Sigmoid colon (tissue), 7 donors: ENCODE data around the gene TMPRSS4. TPM values are rescaled to one million over a fixed set of nuclear protein-coding genes. Genes with fewer than 3 reads are reported as not detected.

ENCODE experiments used
- DNase-seq: peaks from one replicate; pipeline ENCODE4 v3.0.0-alpha.2; 2019
- H3K27ac ChIP-seq, 4 donors: fragments of 200-600 bp; sonication (generic); one replicate each; pipeline ENCODE4 v1.5.1; 2016 to 2019; ENCODE audit warnings: mild to moderate bottlenecking in 1 of 4
- H3K27me3 ChIP-seq, 3 donors: fragments of 200-600 bp; sonication (generic); one replicate each; pipeline ENCODE4 v1.5.1; 2019; ENCODE audit warnings: mild to moderate bottlenecking in 1 of 3
- H3K36me3 ChIP-seq, 4 donors: fragments of 200-600 bp; sonication (generic); one replicate each; pipeline ENCODE4 v1.5.1; 2016 to 2019
- H3K4me1 ChIP-seq, 4 donors: fragments of 200-600 bp; sonication (generic); one replicate each; pipeline ENCODE4 v1.5.1; 2017 to 2019
- H3K4me3 ChIP-seq, 4 donors: fragments of 200-600 bp; sonication (generic); one replicate each; pipeline ENCODE4 v1.5.1; 2017 to 2019; ENCODE audit warnings: mild to moderate bottlenecking in 2 of 4, moderate library complexity in 1 of 4
- H3K9me3 ChIP-seq, 4 donors: fragments of 200-600 bp in 3 of 4; sonication (generic) in 3 of 4; one replicate each; pipeline versions ENCODE4 v1.5.1 to v1.6.1; 2013 to 2019
- EP300 ChIP-seq, 4 donors: sonication (generic); formaldehyde crosslinking; IDR thresholded peaks; one replicate each; pipeline ENCODE4 v1.6.1; 2017; ENCODE audit warnings: antibody characterized with exemption in 4 of 4
- POLR2A ChIP-seq, 2 donors: fragments of 450-650 bp; IDR thresholded peaks; one replicate each; pipeline ENCODE4 v1.6.1; 2016; ENCODE audit warnings: antibody characterized with exemption in 2 of 2, mild to moderate bottlenecking in 2 of 2, moderate library complexity in 2 of 2
- POLR2AphosphoS5 ChIP-seq, 4 donors: sonication (generic); formaldehyde crosslinking; IDR thresholded peaks; one replicate each; pipeline ENCODE4 v1.6.1; 2017; ENCODE audit warnings: antibody characterized with exemption in 4 of 4
- WGBS, 2 donors: extraction: QIAGEN DNeasy Blood & Tissue Kit; methylation state at CpG; one replicate each; pipeline ENCODE4 v1.1.7; 2013; 5-methylcytosine and 5-hydroxymethylcytosine counted together
- intact Hi-C: fragments of 100-400 bp; cut with DNase I; formaldehyde crosslinking; loops from one replicate; pipeline ENCODE4 v1.15.1; 2023
- polyA plus RNA-seq, 3 donors: library from polyadenylated mRNA; stranded (reverse); fragments of 200-250 nt; gene quantifications; one replicate each; pipeline ENCODE4 v1.2.3, GENCODE V29; 2013
- total RNA-seq, 4 donors: library from RNA; depleted of rRNA; stranded (reverse); fragments of >200 nt; gene quantifications; one replicate each; pipeline ENCODE4 v1.1.0, GENCODE V29; 2016
- TF ChIP-seq, protein P1 (sequence below), 4 experiments: fragments of 450-650 bp in 3 of 4; fragments of 200-600 bp in 1 of 4; IDR thresholded peaks; one replicate each; pipeline ENCODE4 v1.5.1; 2016 to 2019; ENCODE audit warnings: antibody characterized with exemption in 4 of 4, mild to moderate bottlenecking in 3 of 4, moderate library complexity in 2 of 4
- donor health status: healthy with polysubstance abuse.
- donor health status: Bipolar disorder and iron deficiency.
- donor health status: healthy.

The TMPRSS4 gene
- total and polyA plus RNA-seq, 7 donors, result 1.4 to 134 (median 84.6) TPM; not detected in 3

DNA sequence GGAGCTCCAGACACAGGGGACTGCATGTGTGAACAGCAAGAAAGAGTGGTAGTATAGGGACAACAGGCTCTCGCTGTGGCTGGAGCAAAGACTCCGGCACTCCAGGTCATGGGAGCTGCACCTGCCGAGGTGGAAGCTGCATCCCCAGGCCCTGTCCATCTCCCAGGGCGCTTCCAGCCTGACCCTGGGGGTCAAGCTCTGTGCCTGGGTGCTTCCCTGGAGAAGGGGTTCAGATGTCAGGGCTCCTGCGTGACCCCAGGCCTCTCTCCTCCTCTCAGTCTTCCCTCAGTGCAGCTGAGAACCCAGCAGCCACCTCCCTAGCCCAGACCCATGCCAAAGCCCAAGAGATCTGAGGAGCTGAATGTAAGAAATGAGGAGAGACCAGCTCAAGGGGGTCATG, 3.4 kb downstream of the TMPRSS4 start:
- no peak for TF ChIP-seq EP300 (IDR thresholded peaks at IDR 0.05)
- TF ChIP-seq POLR2A (IDR thresholded peaks at IDR 0.05), result no peak
- TF ChIP-seq POLR2AphosphoS5 (IDR thresholded peaks at IDR 0.05), result no peak
- TF ChIP-seq, protein P1, sequence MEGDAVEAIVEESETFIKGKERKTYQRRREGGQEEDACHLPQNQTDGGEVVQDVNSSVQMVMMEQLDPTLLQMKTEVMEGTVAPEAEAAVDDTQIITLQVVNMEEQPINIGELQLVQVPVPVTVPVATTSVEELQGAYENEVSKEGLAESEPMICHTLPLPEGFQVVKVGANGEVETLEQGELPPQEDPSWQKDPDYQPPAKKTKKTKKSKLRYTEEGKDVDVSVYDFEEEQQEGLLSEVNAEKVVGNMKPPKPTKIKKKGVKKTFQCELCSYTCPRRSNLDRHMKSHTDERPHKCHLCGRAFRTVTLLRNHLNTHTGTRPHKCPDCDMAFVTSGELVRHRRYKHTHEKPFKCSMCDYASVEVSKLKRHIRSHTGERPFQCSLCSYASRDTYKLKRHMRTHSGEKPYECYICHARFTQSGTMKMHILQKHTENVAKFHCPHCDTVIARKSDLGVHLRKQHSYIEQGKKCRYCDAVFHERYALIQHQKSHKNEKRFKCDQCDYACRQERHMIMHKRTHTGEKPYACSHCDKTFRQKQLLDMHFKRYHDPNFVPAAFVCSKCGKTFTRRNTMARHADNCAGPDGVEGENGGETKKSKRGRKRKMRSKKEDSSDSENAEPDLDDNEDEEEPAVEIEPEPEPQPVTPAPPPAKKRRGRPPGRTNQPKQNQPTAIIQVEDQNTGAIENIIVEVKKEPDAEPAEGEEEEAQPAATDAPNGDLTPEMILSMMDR (IDR thresholded peaks at IDR 0.05), result no peak
- Histone ChIP-seq H3K9me3 (no peaks in the 10 kb centered on the region), H3K36me3 (no peaks in the 10 kb centered on the region)

DNA sequence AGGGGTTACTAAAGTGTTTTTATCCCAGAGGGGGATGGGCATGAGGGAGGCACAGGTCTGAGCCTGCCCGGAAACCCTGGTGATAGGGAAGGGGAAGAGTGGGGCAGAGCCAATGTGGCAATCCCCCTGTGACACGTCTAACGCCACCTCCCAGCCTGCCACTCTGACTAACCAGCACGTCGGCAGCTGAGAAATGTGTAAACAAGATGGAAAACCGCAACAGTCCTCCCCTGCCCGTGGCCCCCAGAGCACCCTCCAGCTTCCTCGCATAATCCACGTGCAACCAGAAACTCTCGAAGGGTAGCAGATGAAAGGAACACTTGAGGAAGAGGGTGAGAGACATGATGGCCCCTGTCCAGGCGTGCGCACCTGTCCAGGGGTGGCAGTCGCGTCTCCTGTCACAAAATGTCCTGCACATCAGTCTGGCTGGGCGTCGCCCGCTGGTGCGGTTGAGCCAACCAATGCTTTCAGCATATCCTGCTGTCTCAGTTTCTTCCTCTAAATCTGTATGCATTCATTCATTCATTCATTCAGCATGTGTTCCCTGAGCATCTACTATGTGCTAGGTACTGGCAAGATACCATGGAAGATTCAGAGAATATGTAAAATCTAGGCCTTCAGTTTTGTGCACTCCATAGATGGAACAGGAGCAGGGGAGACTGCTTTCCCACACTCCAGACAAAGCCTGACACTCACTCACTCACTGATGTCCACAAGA, 4.5 kb downstream of the TMPRSS4 start:
- H3K4me1 ChIP-seq, result peaks cover 0 to 15% (median 12%) of the 10 kb centered on the region in 4 donors
- H3K4me3 ChIP-seq, result no peak overlapping the region
- H3K27me3 ChIP-seq, result no peaks in the 10 kb centered on the region
- no peaks in the 10 kb centered on the region for H3K36me3 ChIP-seq
- DNase-seq, result no peak
- WGBS, 2 donors, result 85 to 89% methylated on average over 18 of the region's 18 CpGs
- intact Hi-C loops, result loop anchor here (10.0 kb wide), 1 partner anchor 607 kb away; no protein-coding TSS in a partner anchor
- TF ChIP-seq EP300 (IDR thresholded peaks at IDR 0.05), result no peak
- TF ChIP-seq POLR2A (IDR thresholded peaks at IDR 0.05), result no peak
- TF ChIP-seq POLR2AphosphoS5 (IDR thresholded peaks at IDR 0.05), result no peak
- TF ChIP-seq, protein P1 (IDR thresholded peaks at IDR 0.05), result no peak
- H3K27ac ChIP-seq, result no peak overlapping the region
- H3K9me3 ChIP-seq, result no peaks in the 10 kb centered on the region

More for the DNA sequence above, 3.4 kb downstream of the TMPRSS4 start:
- Histone ChIP-seq H3K4me1 (peaks cover 0 to 15% (median 12%) of the 10 kb centered on the region in 4 donors), H3K4me3 (no peak overlapping the region), H3K27me3 (no peaks in the 10 kb centered on the region), H3K27ac (no peak overlapping the region)
- WGBS, 2 donors, result 87 to 88% methylated on average over 5 of the region's 5 CpGs
- DNase-seq, result no peak
- intact Hi-C loops, result loop anchor here (10.0 kb wide), 1 partner anchor 605 kb away; no protein-coding TSS in a partner anchor

DNA sequence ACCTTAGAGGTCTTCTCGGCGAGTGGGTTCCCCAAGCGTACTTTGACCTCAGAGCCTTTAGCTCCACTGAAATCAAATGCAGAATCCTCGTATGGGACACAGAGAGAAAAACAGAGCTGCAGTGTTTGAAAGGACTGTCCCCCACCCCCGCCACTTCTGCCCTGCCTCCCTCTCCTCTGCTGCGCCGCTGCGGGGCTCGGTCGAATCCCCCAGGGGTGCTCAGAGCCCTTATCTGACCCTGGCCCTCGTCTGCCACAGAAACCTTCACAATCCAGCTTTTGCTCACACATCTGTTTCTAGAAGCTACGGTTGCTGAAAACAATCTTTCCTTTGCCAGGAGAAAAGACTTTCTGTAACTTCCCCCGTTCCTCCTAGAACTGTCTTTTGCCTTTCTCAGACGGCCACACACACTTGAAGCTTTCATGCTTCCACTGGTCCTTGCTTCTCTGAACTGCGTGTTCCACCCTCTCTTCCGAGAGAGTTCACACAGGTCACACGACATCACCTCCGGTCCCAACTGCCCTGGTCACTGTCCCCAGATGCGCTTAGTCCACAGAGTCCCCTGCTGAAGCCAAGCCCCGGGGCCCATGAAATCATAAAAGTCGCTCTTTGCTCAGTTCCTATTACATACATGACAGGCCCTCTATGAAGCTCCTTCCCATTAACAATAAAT, 6.1 kb downstream of the TMPRSS4 start:
- no peak overlapping the region for H3K4me3 ChIP-seq
- DNase-seq, result no peak
- TF ChIP-seq, protein P1 (IDR thresholded peaks at IDR 0.05), result no peak
- TF ChIP-seq POLR2AphosphoS5 (IDR thresholded peaks at IDR 0.05) (no peak), EP300 (IDR thresholded peaks at IDR 0.05) (no peak), POLR2A (IDR thresholded peaks at IDR 0.05) (no peak)
- 63 to 69% methylated on average over 21 of the region's 21 CpGs for WGBS, 2 donors
- H3K4me1 ChIP-seq, result peaks cover 0 to 15% (median 12%) of the 10 kb centered on the region in 4 donors
- no peaks in the 10 kb centered on the region for H3K36me3 ChIP-seq
- intact Hi-C loops, result loop anchor here (10.0 kb wide), 1 partner anchor 608 kb away; no protein-coding TSS in a partner anchor
- H3K9me3 ChIP-seq, result peaks cover 0 to 7% (median 0%) of the 10 kb centered on the region in 4 donors
- no peaks in the 10 kb centered on the region for H3K27me3 ChIP-seq
- H3K27ac ChIP-seq, result no peak overlapping the region

DNA sequence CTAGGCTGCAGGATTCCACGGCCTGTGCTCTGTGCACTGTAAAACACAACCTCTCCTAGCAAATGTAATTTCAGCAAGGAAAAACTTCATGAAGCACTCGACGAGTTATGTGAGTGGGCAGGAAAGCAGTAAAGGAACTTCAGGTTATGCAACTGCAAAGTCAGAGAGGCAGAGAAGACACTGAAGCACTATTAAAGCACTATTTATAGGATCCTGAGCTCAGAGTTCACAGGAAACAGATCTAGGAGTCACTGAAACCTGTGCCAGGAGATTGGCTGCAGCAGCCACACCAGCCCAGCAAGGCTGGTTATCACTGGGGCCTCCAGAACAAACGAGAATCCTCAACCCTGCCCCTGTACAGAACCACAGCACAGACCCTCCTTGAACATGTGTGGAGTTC, 7.4 kb downstream of the TMPRSS4 start:
- WGBS, 2 donors, result 5 to 18% methylated on average over 4 of the region's 4 CpGs
- H3K36me3 ChIP-seq, result no peaks in the 10 kb centered on the region
- intact Hi-C loops, result loop anchor here (10.0 kb wide), 1 partner anchor 609 kb away; no protein-coding TSS in a partner anchor
- peak overlapping the region in 2 of 4 donors; percentile 37 to 63 for H3K27ac ChIP-seq
- no peaks in the 10 kb centered on the region for H3K27me3 ChIP-seq
- H3K9me3 ChIP-seq, result peaks cover 0 to 7% (median 0%) of the 10 kb centered on the region in 4 donors
- peak in 1 of 4 donors; percentile 25 for TF ChIP-seq POLR2AphosphoS5 (IDR thresholded peaks at IDR 0.05)
- no peak for TF ChIP-seq EP300 (IDR thresholded peaks at IDR 0.05)
- DNase-seq, result no peak
- H3K4me1 ChIP-seq, result peaks cover 0 to 15% (median 12%) of the 10 kb centered on the region in 4 donors
- no peak overlapping the region for H3K4me3 ChIP-seq

DNA sequence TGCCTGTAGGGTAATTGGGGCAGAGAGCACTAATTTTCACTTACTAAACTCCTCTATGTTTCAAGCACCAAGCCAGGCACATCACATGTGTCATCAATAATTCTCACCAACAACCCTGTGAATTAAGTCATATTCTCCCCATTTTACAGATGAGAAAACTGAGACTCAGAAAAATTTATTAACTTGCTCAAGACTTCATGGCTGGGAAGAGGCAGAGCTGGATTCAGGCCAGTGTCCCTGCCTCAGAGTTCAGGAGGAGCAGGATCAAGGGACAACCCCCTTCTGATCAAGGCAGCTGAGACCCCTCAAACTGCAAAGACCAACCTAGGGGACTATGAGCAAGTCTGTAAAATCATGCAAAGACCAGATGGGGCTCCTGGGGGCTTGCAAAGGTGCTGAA, 7.8 kb downstream of the TMPRSS4 start:
- Histone ChIP-seq H3K9me3 (peaks cover 0 to 7% (median 0%) of the 10 kb centered on the region in 4 donors), H3K27ac (peak overlapping the region in 2 of 4 donors; percentile 37 to 63), H3K4me3 (no peak overlapping the region), H3K4me1 (peaks cover 0 to 15% (median 12%) of the 10 kb centered on the region in 4 donors), H3K36me3 (no peaks in the 10 kb centered on the region), H3K27me3 (no peaks in the 10 kb centered on the region)
- TF ChIP-seq, protein P1 (IDR thresholded peaks at IDR 0.05), result no peak
- no peak for TF ChIP-seq POLR2AphosphoS5 (IDR thresholded peaks at IDR 0.05)
- no peak for TF ChIP-seq POLR2A (IDR thresholded peaks at IDR 0.05)
- TF ChIP-seq EP300 (IDR thresholded peaks at IDR 0.05), result no peak
- DNase-seq, result no peak
- intact Hi-C loops, result loop anchor here (10.0 kb wide), 1 partner anchor 610 kb away; no protein-coding TSS in a partner anchor
